Epithelial cell of proximal tubule (primary cell): ENCODE measurements around the gene SNUPN. TPM values are rescaled to one million over a fixed set of nuclear protein-coding genes. Genes with fewer than 3 reads are reported as not detected.

ENCODE experiments used
- DNase-seq: peaks from one replicate; pipeline ENCODE4 v3.0.0-alpha.2; 2011; ENCODE audit warnings: low read depth
- H3K4me3 ChIP-seq: 2 replicates; pipeline ENCODE4 v1.5.1; 2011; ENCODE audit warnings: low read depth, mild to moderate bottlenecking, low read length
- total RNA-seq: library from RNA; depleted of rRNA; stranded (reverse); fragments of >200 nt; gene quantifications from 2 replicates; pipeline ENCODE4 v1.2.3, GENCODE V29; 2015
- TF ChIP-seq, protein P1 (sequence below): conservative IDR thresholded peaks from 2 replicates; pipeline ENCODE4 v1.5.1; 2012; ENCODE audit warnings: low read depth, mild to moderate bottlenecking, low read length

The SNUPN gene
- total RNA-seq, 1 donor from 2014 or later, result 23.8 TPM

DNA sequence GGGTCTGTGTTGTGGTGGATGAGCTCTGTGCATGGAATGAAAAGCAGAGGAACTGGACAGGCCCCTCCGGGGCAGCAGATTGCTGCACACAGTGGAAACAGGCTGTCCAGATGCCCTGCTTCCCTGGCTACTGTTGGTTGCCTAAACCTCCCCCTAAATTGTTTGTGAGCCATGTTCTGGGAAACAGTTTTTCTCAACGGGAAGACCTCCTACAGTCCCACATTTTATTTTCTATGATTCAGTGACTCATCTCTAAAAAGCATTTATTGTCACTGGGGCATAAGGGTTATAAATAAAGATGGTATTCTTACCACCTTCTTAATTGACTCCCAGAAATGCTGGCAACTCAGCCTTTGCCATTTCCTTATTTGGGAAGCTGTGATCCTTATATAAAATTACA is 26.1 kb downstream of the SNUPN start:
- TF ChIP-seq, protein P1, sequence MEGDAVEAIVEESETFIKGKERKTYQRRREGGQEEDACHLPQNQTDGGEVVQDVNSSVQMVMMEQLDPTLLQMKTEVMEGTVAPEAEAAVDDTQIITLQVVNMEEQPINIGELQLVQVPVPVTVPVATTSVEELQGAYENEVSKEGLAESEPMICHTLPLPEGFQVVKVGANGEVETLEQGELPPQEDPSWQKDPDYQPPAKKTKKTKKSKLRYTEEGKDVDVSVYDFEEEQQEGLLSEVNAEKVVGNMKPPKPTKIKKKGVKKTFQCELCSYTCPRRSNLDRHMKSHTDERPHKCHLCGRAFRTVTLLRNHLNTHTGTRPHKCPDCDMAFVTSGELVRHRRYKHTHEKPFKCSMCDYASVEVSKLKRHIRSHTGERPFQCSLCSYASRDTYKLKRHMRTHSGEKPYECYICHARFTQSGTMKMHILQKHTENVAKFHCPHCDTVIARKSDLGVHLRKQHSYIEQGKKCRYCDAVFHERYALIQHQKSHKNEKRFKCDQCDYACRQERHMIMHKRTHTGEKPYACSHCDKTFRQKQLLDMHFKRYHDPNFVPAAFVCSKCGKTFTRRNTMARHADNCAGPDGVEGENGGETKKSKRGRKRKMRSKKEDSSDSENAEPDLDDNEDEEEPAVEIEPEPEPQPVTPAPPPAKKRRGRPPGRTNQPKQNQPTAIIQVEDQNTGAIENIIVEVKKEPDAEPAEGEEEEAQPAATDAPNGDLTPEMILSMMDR, result no peak
- no peak overlapping the region for H3K4me3 ChIP-seq
- no peak for DNase-seq

DNA sequence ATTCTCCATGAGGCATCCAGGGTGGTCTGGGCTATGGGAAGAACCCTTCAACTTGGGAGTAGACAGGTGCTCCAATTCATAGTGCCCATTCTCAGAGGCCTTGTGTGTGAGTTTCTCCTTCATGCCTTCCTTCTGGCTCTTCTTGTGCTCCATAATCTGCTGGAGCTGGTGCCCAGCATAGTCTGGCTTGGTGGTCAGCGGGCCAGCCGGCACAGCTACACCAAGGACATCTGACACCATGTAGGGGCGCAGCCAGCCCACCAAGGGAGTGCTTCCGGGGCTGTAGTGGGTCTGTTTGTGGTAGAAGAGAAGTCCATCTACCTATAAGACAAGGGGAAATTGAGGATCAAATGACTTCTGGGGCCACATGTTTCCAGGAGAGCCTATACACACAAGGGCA is 27.2 kb downstream of the SNUPN start:
- no peak overlapping the region for H3K4me3 ChIP-seq
- TF ChIP-seq, protein P1, result no peak
- no peak for DNase-seq

DNA sequence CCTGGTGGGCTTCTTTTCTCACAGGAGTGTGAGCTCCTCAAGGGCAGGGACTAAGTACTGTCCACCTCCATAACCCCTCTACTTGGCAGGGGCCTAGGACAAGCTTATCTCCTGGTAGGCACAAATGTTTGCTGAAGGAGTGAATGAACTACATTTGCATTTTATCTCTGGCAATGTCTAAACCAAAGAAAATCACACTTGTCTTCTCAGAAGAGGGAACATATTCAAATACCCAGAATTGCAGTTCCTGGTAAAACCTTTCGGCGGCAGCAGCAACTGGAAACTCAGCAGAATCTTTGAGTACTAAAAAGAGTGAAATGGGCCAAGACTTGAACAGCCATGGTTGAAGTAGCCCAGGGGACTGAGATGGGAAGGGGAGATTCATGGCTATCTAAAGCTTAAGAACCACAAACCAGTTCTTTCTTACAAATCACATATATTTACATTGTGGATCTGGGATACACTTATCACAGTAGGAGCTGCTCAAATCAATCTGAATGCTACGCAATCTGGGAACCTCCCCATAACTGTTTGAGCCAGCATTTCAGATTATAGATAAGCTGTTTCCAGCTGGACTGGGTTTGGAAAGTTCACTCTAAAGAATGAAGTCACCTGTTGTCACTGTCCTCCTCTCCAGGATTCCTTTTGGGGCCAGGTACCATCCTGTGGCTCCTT is 27.7 kb downstream of the SNUPN start:
- TF ChIP-seq, protein P1, result peak; percentile 54
- H3K4me3 ChIP-seq, result no peak overlapping the region
- DNase-seq, result no peak

DNA sequence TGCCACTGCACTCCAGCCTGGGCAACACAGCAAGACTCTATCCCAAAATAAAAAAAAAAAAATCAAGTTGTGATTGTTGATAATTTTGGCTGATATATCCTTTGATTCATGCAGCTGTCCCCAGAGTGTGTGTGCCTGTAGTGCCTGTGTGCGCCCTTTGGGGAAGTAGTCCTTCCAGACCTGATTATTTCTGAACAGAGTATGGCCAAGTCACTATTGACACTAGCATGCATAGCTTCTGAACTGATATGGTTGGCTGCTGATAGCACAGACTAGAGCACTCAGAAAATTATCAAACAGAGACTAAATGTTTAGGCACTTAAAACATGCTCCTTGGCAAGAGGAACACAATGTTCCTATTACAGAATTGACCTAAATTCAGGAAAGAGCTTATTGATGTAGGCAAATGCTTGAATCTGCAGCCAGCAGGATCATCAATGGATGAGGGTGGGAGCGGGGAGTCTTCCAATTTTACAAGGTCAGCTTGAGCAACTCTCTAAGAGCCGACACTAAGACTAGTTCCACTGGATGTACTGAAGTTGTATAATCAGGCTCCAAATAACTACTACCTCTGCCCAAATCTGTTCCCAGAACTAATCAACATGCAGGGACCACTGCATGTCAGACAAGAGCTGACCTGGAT is 28.7 kb downstream of the SNUPN start:
- no peak for DNase-seq

DNA sequence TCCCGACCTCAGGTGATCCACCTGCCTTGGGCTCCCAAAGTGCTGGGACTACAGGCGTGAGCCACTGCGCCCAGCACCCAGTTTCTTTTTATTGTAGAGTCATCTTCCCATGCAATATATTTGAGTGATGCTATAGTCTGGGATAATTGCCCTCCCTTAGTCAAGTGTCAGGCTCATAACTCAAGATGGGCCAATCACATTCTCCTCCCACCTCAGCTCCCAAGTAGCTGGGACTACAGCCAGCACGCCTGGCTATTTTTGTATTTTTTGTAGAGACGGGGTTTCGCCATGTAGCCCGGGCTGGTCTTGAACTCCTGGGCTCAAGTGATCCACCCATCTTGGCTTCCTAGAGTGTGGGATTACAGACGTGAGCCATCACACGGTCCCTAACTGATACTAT is 31.2 kb downstream of the SNUPN start:
- DNase-seq, result no peak
- TF ChIP-seq, protein P1, result no peak

More for the DNA sequence above, 28.7 kb downstream of the SNUPN start:
- no peak overlapping the region for H3K4me3 ChIP-seq
- TF ChIP-seq, protein P1, result no peak

DNA sequence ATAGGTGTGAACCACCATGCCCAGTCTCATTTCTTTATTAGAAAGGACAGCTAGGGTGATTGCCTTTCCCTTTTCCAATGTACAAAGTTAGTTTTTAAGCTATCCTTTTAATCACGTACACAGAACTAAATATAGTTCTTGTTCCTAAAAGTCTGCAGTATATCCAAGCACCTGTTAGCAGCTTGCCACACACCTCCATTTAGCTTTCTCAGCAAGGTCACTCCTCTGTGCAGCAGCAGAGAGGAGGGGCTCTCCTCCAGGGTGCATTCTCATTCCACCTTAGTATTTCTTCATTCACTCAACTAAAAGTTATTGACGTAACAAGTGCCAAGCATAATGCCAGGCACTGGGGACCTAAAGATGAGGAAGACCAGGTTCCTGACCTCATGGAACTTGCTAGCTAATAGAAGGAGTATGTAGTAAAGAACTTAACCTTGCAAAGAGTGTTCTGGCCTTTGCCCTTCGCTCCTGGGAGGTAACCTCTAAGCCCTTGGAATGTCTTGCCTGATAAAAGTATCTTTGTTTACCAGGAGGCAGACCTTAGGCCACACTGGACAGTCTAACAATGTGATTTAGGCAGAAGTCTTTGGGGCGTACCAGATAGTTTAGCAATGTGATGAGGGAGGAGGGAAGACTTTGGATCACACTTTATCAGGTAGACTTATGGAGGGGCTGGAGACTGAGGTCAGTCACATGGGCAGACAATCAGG is 33.7 kb downstream of the SNUPN start:
- TF ChIP-seq, protein P1, result no peak
- no peak overlapping the region for H3K4me3 ChIP-seq
- DNase-seq, result no peak

More for the DNA sequence above, 31.2 kb downstream of the SNUPN start:
- H3K4me3 ChIP-seq, result no peak overlapping the region
